KMS-11 (cell line): Measurements from ENCODE around the gene LARGE1.

Experiments used
- H2AFZ ChIP-seq: fragments of 200-600 bp; sonication (generic); 2 replicates; pipeline ENCODE4 v1.6.1; 2016; ENCODE audit warnings: antibody characterized with exemption, mixed run types, low read depth
- H3K27ac ChIP-seq: fragments of 200-600 bp; sonication (generic); 2 replicates; pipeline ENCODE4 v1.6.1; 2016; ENCODE audit warnings: mild to moderate bottlenecking, mixed run types
- H3K27me3 ChIP-seq: fragments of 200-600 bp; sonication (generic); 2 replicates; pipeline ENCODE4 v1.6.1; 2017; ENCODE audit warnings: mild to moderate bottlenecking, low read depth, mixed run types, moderate library complexity; ENCODE audit not compliant: insufficient read depth
- H3K36me3 ChIP-seq: fragments of 200-600 bp; sonication (generic); 2 replicates; pipeline ENCODE4 v1.6.1; 2017; ENCODE audit warnings: mild to moderate bottlenecking, mixed run types; ENCODE audit not compliant: insufficient read depth
- H3K4me1 ChIP-seq: fragments of 200-600 bp; sonication (generic); 2 replicates; pipeline ENCODE4 v1.6.1; 2016; ENCODE audit warnings: mild to moderate bottlenecking, low read depth, mixed run types; ENCODE audit not compliant: poor library complexity, severe bottlenecking
- H3K4me2 ChIP-seq: fragments of 200-600 bp; sonication (generic); 2 replicates; pipeline ENCODE4 v1.7.0; 2016; ENCODE audit warnings: mild to moderate bottlenecking, mixed run types
- H3K4me3 ChIP-seq: fragments of 200-600 bp; sonication (generic); IDR thresholded peaks from 2 replicates; pipeline ENCODE4 v1.6.1; 2017; ENCODE audit warnings: low read depth, low read length, mixed read lengths; ENCODE audit not compliant: insufficient read depth
- H3K79me2 ChIP-seq: fragments of 200-600 bp; sonication (generic); 2 replicates; pipeline ENCODE4 v1.6.1; 2016; ENCODE audit warnings: low read depth, mixed run types; ENCODE audit not compliant: insufficient read depth
- H3K9ac ChIP-seq: fragments of 200-600 bp; sonication (generic); 2 replicates; pipeline ENCODE4 v1.6.1; 2016; ENCODE audit warnings: mild to moderate bottlenecking, mixed run types
- H4K20me1 ChIP-seq: fragments of 200-600 bp; sonication (generic); 2 replicates; pipeline ENCODE4 v1.6.1; 2016; ENCODE audit warnings: mild to moderate bottlenecking, mixed run types; ENCODE audit not compliant: insufficient read depth
- TF ChIP-seq, protein P1 (sequence below): fragments of 200-600 bp; sonication (generic); conservative IDR thresholded peaks from 2 replicates; pipeline ENCODE4 v1.6.1; 2017; ENCODE audit warnings: low read depth, mild to moderate bottlenecking, antibody characterized with exemption, low read length, moderate library complexity, mixed read lengths

The LARGE1 gene

GRCh38 chr22:33717694-33718396 lies 202.4 kb downstream of the LARGE1 start:
- Histone ChIP-seq H3K4me2 (no peak overlapping the region), H2AFZ (no peak overlapping the region), H3K79me2 (no peaks in the 10 kb centered on the region), H3K4me3 (no peak overlapping the region), H3K4me1 (no peaks in the 10 kb centered on the region), H3K36me3 (no peaks in the 10 kb centered on the region), H3K27me3 (no peaks in the 10 kb centered on the region), H3K9ac (no peak overlapping the region), H4K20me1 (no peaks in the 10 kb centered on the region), H3K27ac (no peak overlapping the region)
- TF ChIP-seq, protein P1, sequence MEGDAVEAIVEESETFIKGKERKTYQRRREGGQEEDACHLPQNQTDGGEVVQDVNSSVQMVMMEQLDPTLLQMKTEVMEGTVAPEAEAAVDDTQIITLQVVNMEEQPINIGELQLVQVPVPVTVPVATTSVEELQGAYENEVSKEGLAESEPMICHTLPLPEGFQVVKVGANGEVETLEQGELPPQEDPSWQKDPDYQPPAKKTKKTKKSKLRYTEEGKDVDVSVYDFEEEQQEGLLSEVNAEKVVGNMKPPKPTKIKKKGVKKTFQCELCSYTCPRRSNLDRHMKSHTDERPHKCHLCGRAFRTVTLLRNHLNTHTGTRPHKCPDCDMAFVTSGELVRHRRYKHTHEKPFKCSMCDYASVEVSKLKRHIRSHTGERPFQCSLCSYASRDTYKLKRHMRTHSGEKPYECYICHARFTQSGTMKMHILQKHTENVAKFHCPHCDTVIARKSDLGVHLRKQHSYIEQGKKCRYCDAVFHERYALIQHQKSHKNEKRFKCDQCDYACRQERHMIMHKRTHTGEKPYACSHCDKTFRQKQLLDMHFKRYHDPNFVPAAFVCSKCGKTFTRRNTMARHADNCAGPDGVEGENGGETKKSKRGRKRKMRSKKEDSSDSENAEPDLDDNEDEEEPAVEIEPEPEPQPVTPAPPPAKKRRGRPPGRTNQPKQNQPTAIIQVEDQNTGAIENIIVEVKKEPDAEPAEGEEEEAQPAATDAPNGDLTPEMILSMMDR: no peak

- H3K36me3 ChIP-seq: no peaks in the 10 kb centered on the region
Observed at GRCh38 chr22:33715237-33715985, 204.9 kb downstream of the LARGE1 start.

DNA sequence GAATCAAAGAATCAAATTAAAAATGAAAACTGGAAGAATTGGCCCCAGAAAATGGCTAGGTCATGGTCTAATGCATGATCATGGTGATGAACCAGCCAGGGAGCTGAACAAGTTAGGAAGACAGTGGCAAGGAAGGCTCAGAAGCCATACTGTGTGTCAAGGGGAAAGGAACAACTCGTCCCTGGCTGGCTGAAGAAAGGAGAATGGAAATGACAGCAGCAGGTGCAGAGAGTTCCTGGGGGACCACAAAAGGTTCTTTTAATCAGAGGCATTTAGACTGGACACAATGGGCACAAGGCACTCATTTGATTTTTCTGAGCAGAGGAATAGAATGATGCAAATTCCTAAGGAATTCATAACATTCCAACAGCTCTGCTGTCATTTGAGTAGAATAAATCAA lies 209.9 kb downstream of the LARGE1 start:
- Histone ChIP-seq H3K9ac (no peak overlapping the region), H4K20me1 (no peaks in the 10 kb centered on the region), H2AFZ (no peak overlapping the region), H3K4me2 (no peak overlapping the region), H3K27me3 (no peaks in the 10 kb centered on the region), H3K4me3 (no peak overlapping the region), H3K4me1 (no peaks in the 10 kb centered on the region), H3K36me3 (no peaks in the 10 kb centered on the region), H3K27ac (no peak overlapping the region), H3K79me2 (no peaks in the 10 kb centered on the region)
- TF ChIP-seq, protein P1: no peak

More at GRCh38 chr22:33715237-33715985, 204.9 kb downstream of the LARGE1 start:
- Histone ChIP-seq H3K4me3 (no peak overlapping the region), H3K4me2 (no peak overlapping the region), H4K20me1 (no peaks in the 10 kb centered on the region), H3K9ac (no peak overlapping the region), H3K27me3 (no peaks in the 10 kb centered on the region), H2AFZ (no peak overlapping the region), H3K79me2 (no peaks in the 10 kb centered on the region), H3K4me1 (no peaks in the 10 kb centered on the region), H3K27ac (no peak overlapping the region)
- TF ChIP-seq, protein P1: no peak

DNA sequence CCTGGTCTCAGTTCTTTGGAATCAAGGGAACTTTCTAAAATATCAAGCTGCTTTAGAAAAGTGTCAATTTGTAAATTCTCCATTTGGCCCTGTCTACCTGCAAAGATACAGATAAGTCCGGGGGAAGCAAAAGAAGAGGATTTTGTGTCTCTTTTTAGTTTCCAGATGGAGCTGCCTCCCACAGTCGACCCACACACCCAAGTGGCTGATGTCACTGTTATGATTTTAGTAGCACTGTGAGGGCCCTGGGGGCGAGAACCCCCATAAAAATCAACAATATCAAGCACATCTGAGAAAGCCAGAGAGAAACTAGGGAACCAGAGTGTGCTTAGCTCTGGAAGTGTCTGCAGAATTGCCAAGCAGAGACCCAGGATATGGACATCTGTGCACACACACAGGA lies 212.7 kb downstream of the LARGE1 start:
- no peaks in the 10 kb centered on the region for H3K79me2 ChIP-seq

More for the DNA sequence above, 212.7 kb downstream of the LARGE1 start:
- TF ChIP-seq, protein P1: no peak
- no peak overlapping the region for H3K27ac ChIP-seq
- H2AFZ ChIP-seq: no peak overlapping the region
- no peak overlapping the region for H3K9ac ChIP-seq
- no peaks in the 10 kb centered on the region for H3K4me1 ChIP-seq
- no peak overlapping the region for H3K4me3 ChIP-seq
- H3K36me3 ChIP-seq: no peaks in the 10 kb centered on the region
- no peaks in the 10 kb centered on the region for H4K20me1 ChIP-seq
- H3K27me3 ChIP-seq: no peaks in the 10 kb centered on the region
- H3K4me2 ChIP-seq: no peak overlapping the region
